ENCODE data around the gene BACE1-AS. TPM values are rescaled to one million over a fixed set of nuclear protein-coding genes. Genes with fewer than 3 reads are reported as not detected.

The BACE1-AS gene
- total RNA-seq, 4 donors from 2014 or later: 5.1 to 10.1 (median 6.7) TPM

- 86% methylated on average over 2 to 7 of the region's 7 CpGs for WGBS, 2 donors (ENCODE audit: low coverage in 1 of 2)
- no peak for DNase-seq
- no peaks in the 10 kb centered on the region for H3K9me3 ChIP-seq
- H3K4me3 ChIP-seq: no peak overlapping the region
- H3K36me3 ChIP-seq: no peaks in the 10 kb centered on the region
- H3K4me1 ChIP-seq: peaks cover 0 to 8% (median 0%) of the 10 kb centered on the region in 4 donors
- intact Hi-C loops (cut with DNase I; ENCODE audit: low total_unique reads) (no loop called here), in situ Hi-C loops (cut with MboI; ENCODE audit: low pct_ligation_motif_present in 1 of 4, low pct_unique_long_range_greater_than_20kb in 1 of 4, low sequenced_read_pairs in 3 of 4) (no loop called here)
- no peak overlapping the region for H3K27ac ChIP-seq
- no peaks in the 10 kb centered on the region for H3K27me3 ChIP-seq
- TF ChIP-seq CTCF (IDR thresholded peaks at IDR 0.05) (no peak), EP300 (IDR thresholded peaks at IDR 0.05; ENCODE audit: low read depth) (no peak), POLR2A (IDR thresholded peaks at IDR 0.05) (no peak), POLR2AphosphoS5 (IDR thresholded peaks at IDR 0.05) (no peak)
These were observed 18.2 kb downstream of the BACE1-AS start for GRCh38 chr11:117309310-117309709.

GRCh38 chr11:117313091-117313490 lies 21.9 kb downstream of the BACE1-AS start:
- 16 to 63% methylated on average over 2 to 5 of the region's 5 CpGs for WGBS, 2 donors (ENCODE audit: low coverage in 1 of 2)
- Histone ChIP-seq H3K36me3 (no peaks in the 10 kb centered on the region), H3K4me1 (peaks cover 0 to 31% (median 16%) of the 10 kb centered on the region in 4 donors), H3K9me3 (no peaks in the 10 kb centered on the region), H3K4me3 (no peak overlapping the region), H3K27ac (no peak overlapping the region), H3K27me3 (no peaks in the 10 kb centered on the region)
- TF ChIP-seq POLR2AphosphoS5 (IDR thresholded peaks at IDR 0.05): no peak
- no peak for TF ChIP-seq EP300 (IDR thresholded peaks at IDR 0.05; ENCODE audit: low read depth)
- no peak for TF ChIP-seq CTCF (IDR thresholded peaks at IDR 0.05)
- no peak for TF ChIP-seq POLR2A (IDR thresholded peaks at IDR 0.05)
- DNase-seq: no peak
- intact Hi-C loops (cut with DNase I; ENCODE audit: low total_unique reads) (no loop called here), in situ Hi-C loops (cut with MboI; ENCODE audit: low pct_ligation_motif_present in 1 of 4, low pct_unique_long_range_greater_than_20kb in 1 of 4, low sequenced_read_pairs in 3 of 4) (no loop called here)

DNA sequence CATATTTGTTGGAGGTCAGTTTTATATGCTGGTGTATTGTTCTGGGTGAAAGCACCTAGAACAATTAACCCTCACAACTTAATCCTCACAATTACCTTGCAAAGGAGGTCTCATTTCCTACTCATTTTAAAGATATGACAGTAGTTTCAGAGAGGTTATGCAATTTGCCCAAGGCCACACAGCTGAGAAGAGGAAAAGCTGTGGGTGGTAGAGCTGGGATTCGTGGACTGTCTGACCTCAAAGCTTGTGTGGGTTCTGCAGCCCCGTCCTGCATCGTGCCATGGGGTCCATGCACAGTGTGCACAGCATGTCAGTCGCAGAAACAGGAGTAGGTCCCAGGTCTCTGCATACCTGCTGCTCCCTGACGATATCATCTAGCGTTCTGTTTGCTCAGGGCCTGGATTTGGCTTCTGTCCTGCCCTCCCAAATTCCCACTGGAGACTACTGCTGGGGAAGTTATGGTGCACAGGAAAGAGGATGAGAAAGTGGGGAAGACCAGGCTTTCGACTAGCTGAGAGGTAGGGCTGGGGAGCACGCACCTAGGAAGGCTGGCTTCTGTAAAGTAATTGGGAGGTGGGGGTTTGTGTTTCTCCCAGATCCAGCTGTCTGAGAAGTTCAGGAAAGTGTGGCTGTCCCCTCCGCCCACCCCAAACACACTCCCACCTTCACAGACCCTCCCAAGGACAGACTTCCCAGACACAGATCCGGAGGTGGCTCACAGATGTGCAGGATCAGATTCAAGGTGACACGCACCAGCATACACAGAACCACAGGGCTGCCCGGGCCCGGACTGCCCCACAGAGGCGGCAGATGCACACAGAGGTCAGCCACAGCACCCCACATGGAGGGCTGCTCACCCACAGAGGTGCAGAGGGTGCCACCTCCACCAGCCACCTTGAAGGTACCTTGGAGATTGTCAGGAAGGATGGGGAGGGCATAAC lies 23.0 kb downstream of the BACE1-AS start:
- Histone ChIP-seq H3K36me3 (no peaks in the 10 kb centered on the region), H3K4me3 (peak overlapping the region in 1 of 4 donors; percentile 76), H3K27ac (no peak overlapping the region), H3K4me1 (peaks cover 0 to 31% (median 16%) of the 10 kb centered on the region in 4 donors), H3K27me3 (no peaks in the 10 kb centered on the region), H3K9me3 (no peaks in the 10 kb centered on the region)
- no peak for DNase-seq
- TF ChIP-seq CTCF (IDR thresholded peaks at IDR 0.05) (no peak), POLR2A (IDR thresholded peaks at IDR 0.05) (no peak), POLR2AphosphoS5 (IDR thresholded peaks at IDR 0.05) (no peak), EP300 (IDR thresholded peaks at IDR 0.05; ENCODE audit: low read depth) (no peak)
- in situ Hi-C loops (cut with MboI; ENCODE audit: low pct_ligation_motif_present in 1 of 4, low pct_unique_long_range_greater_than_20kb in 1 of 4, low sequenced_read_pairs in 3 of 4) (no loop called here), intact Hi-C loops (cut with DNase I; ENCODE audit: low total_unique reads) (no loop called here)
- 80 to 81% methylated on average over 2 to 14 of the region's 14 CpGs for WGBS, 2 donors (ENCODE audit: low coverage in 1 of 2)

GRCh38 chr11:117314840-117315239 lies 23.7 kb downstream of the BACE1-AS start:
- in situ Hi-C loops (cut with MboI; ENCODE audit: low pct_ligation_motif_present in 1 of 4, low pct_unique_long_range_greater_than_20kb in 1 of 4, low sequenced_read_pairs in 3 of 4) (no loop called here), intact Hi-C loops (cut with DNase I; ENCODE audit: low total_unique reads) (no loop called here)
- no peak for DNase-seq
- no peaks in the 10 kb centered on the region for H3K36me3 ChIP-seq
- H3K9me3 ChIP-seq: no peaks in the 10 kb centered on the region
- peaks cover 0 to 31% (median 16%) of the 10 kb centered on the region in 4 donors for H3K4me1 ChIP-seq
- 15 to 47% methylated on average over 4 to 10 of the region's 10 CpGs for WGBS, 2 donors (ENCODE audit: low coverage in 1 of 2)
- H3K27me3 ChIP-seq: no peaks in the 10 kb centered on the region
- H3K4me3 ChIP-seq: peak overlapping the region in 2 of 4 donors; percentile 76 to 85
- TF ChIP-seq EP300 (IDR thresholded peaks at IDR 0.05; ENCODE audit: low read depth) (no peak), CTCF (IDR thresholded peaks at IDR 0.05) (no peak), POLR2AphosphoS5 (IDR thresholded peaks at IDR 0.05) (no peak), POLR2A (IDR thresholded peaks at IDR 0.05) (no peak)
- H3K27ac ChIP-seq: no peak overlapping the region
